Brain microvascular endothelial cell (primary cell): ENCODE results near the gene RPS21.

Experiments
- DNase-seq: peaks from one replicate; pipeline ENCODE4 v3.0.0-alpha.2; 2020
- H3K27ac ChIP-seq: fragments of 250-450 bp; sonication (Bioruptor Pico); 2 replicates; pipeline ENCODE4 v1.5.1; 2020; ENCODE audit warnings: mild to moderate bottlenecking, moderate library complexity
- H3K27me3 ChIP-seq: fragments of 250-450 bp; sonication (Bioruptor Pico); replicated peaks from 2 replicates; pipeline ENCODE4 v1.5.1; 2020; ENCODE audit warnings: mild to moderate bottlenecking
- H3K36me3 ChIP-seq: fragments of 250-450 bp; sonication (Bioruptor Pico); replicated peaks from 2 replicates; pipeline ENCODE4 v1.5.1; 2020; ENCODE audit warnings: mild to moderate bottlenecking
- H3K4me3 ChIP-seq: 2 replicates; pipeline ENCODE4 v1.5.1; 2011; ENCODE audit warnings: low read depth, mild to moderate bottlenecking, control low read depth, low read length, moderate library complexity
- in situ Hi-C: cut with HindIII; loops from 2 replicates; pipeline ENCODE4 v1.10.0; 2017; ENCODE audit warnings: low sequenced_read_pairs, low pct_ligation_motif_present
- TF ChIP-seq, protein P1 (sequence below): IDR thresholded peaks from 2 replicates; pipeline ENCODE4 v1.5.1; 2011; ENCODE audit warnings: low read depth, mild to moderate bottlenecking, moderate library complexity, low read length, control low read depth, inconsistent platforms; ENCODE audit errors: missing control alignments

The RPS21 gene

DNA sequence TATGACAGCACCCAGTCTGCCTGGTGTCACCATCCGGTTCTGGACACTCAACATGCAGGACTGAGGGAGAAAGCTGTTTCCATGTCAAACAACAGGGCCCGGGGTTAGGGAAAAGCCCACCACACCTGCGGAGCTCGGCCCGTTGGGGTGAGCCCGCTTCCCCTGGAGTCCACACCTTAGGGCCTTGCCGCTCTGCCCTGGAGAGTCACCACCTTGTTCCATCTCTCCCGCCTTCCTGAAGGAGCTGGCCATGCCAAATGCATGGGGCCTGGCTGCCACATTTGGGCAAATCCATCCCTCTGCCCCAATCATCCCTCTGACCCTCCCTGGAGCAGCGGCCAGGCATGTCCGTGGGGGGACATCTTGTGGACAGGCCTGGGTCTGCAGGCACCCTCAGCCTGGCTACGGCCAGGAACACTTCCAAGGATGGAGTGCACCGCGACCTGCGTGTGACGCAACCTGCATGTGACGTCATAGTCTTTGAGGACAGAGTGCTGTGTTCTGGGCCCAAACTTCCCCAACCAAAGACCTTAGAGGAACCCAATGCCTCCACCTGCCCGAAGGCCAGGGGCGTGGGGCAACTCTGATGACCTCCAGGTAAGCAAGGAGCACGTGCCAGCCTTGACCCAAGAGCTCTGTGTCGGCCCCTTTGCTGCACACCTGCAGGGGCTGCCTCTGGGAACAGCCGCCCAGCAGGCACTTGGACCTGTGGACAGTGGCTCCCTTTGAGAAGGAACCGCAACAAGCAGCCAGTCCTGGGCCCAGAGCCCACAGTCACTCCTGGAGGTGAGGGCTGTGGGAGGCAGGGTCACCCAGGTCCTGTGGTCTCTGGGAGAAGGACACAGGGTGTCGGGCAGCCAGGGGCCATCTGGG is 18.4 kb downstream of the RPS21 start:
- DNase-seq = peak; percentile 35
- Histone ChIP-seq H3K36me3 (no peaks in the 10 kb centered on the region), H3K4me3 (no peak overlapping the region), H3K27ac (no peak overlapping the region), H3K27me3 (no peaks in the 10 kb centered on the region)
- in situ Hi-C loops = no loop called here
- TF ChIP-seq, protein P1, sequence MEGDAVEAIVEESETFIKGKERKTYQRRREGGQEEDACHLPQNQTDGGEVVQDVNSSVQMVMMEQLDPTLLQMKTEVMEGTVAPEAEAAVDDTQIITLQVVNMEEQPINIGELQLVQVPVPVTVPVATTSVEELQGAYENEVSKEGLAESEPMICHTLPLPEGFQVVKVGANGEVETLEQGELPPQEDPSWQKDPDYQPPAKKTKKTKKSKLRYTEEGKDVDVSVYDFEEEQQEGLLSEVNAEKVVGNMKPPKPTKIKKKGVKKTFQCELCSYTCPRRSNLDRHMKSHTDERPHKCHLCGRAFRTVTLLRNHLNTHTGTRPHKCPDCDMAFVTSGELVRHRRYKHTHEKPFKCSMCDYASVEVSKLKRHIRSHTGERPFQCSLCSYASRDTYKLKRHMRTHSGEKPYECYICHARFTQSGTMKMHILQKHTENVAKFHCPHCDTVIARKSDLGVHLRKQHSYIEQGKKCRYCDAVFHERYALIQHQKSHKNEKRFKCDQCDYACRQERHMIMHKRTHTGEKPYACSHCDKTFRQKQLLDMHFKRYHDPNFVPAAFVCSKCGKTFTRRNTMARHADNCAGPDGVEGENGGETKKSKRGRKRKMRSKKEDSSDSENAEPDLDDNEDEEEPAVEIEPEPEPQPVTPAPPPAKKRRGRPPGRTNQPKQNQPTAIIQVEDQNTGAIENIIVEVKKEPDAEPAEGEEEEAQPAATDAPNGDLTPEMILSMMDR = peak; percentile 85

DNA sequence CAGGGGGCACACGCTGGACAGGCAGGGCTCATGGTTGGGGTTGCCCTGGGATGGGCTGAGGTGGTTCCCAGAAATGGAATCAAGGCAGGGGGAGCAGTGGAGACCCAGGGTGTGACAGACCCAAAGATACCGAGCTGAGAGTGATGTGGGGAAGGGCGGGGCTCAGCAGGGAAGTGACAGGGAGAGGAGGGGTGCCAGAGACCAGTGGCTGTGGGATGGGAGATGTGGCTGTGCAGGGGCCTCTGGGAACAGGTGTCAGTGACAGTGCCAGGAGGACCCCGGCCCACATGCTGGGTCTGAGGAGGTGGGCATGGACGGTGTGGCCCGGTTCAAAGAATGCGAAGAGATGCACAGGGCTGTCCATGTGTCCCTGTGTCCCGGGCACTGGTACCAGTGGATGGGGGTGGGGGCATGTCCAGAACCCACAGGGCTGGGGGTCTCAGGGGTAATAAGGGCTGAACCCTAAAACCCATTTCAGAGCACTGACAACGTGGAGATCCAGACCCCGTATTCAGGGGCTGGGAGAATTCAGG is 19.1 kb downstream of the RPS21 start:
- no peak overlapping the region for H3K27ac ChIP-seq
- no peaks in the 10 kb centered on the region for H3K36me3 ChIP-seq
- TF ChIP-seq, protein P1 = no peak
- DNase-seq = no peak
- in situ Hi-C loops = no loop called here
- no peaks in the 10 kb centered on the region for H3K27me3 ChIP-seq
- peak overlapping the region; percentile 60 for H3K4me3 ChIP-seq

DNA sequence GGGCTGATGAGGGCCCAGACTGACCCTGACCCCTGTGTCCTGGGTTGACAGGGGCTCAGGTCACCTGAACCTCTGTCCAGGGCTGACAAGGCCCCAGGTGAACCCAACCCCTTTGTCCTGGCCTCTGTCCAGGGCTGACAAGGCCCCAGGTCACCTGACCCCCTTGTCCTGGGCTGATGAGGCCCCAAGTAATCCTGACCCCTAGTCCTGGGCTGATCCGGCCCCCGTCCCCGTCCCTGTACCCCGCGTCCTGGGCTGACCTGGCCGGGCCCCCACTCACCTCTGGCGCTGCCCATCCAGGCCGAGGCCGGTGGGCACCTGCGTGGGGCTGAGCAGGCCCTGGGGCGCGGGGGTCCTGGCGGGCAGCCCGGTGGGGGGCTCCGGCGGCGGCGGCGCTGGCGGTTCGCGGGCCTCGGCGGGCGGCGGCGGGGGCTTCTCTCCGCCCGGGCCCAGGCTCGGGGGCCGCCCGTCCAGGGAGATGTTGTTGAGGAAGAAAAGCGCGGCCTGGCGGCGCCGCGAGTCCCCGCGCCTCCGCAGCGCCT is 19.8 kb downstream of the RPS21 start:
- TF ChIP-seq, protein P1 = no peak
- Histone ChIP-seq H3K27me3 (no peaks in the 10 kb centered on the region), H3K27ac (no peak overlapping the region), H3K4me3 (peak overlapping the region; percentile 60), H3K36me3 (no peaks in the 10 kb centered on the region)
- DNase-seq = no peak
- in situ Hi-C loops = no loop called here

DNA sequence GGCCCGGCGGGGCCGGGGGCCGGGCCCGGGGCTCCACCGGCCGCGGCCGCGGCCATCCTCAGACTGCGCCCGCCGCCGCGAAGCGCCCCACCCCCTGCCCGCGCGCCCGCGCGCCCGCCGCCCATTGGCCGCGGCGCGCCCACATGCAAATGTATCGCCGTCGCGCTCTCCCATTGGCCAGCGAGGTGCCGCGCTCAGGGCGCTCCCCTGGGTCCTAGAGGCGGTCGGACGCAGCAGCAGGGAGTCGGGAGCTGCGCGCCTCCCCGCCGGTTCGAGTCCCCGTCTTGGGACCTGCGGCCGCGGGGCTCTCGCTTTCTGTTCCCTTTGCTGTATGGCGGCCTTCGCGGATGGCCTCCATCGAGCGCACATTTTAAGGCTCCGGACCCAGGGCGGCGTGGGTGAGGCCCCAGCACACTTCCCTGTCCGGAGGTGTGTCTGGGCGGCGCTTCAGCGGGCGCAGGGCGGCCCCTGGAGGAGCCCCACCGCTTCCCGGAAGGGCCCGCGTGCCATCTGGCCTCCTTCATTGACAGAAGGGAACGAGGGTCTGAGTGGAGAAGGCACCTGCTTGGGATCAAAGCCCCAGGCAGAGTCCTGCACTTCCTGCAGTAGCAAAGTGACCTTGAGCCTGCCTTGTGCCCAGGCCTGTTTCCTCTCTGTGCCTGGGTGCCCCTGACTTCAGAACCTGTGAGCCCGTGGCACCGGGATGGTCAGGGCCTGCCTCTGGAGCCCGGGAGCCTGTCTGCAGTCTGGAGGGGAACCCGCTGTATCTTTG is 20.5 kb downstream of the RPS21 start, which contains the start of gene CABLES2:
CABLES2 (minus strand) TSS at position 65 of the 772 bp plus-strand sequence; CDS start at position 56, 9 bp downstream.
- in situ Hi-C loops = no loop called here
- peak; percentile 88 for DNase-seq
- no peaks in the 10 kb centered on the region for H3K27me3 ChIP-seq
- TF ChIP-seq, protein P1 = no peak
- H3K36me3 ChIP-seq = no peaks in the 10 kb centered on the region
- no peak within 1 kb of the TSS for H3K27ac ChIP-seq
- H3K4me3 ChIP-seq = peak within 1 kb of the TSS; percentile 60

DNA sequence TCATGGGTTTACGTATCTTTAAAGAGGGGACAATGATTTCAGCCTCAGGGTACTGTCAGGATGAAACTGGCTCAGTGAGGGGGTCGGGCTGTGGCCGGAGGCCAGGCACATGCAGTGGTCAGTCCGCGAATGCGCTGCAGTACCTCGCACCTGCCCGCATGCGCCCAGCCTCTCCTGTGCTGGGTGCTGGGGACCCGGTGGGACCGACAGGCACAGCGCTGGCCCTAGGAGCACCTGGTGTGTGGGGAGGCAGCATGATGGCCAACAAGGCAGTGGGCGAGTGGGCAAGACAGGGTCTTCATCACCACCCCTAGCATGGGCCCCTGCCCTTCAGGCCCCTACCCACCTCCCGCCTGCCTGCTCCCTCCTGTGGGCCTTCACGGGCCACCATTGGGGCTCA is 21.2 kb downstream of the RPS21 start:
- no peak overlapping the region for H3K27ac ChIP-seq
- TF ChIP-seq, protein P1 = no peak
- DNase-seq = no peak
- in situ Hi-C loops = no loop called here
- H3K27me3 ChIP-seq = no peaks in the 10 kb centered on the region
- H3K4me3 ChIP-seq = no peak overlapping the region
- no peaks in the 10 kb centered on the region for H3K36me3 ChIP-seq
